Posterior cingulate gyrus (tissue), 11 donors: Measurements from ENCODE around the gene NKRF.
"Not testable (repeated sequence)": the region's sequence is repeated elsewhere in the genome, so short reads cannot be mapped to it uniquely, and the experiment has no call there.

ENCODE experiments used
- DNase-seq, 10 donors: peaks; one replicate each; pipeline versions ENCODE4 v3.0.0 to v3.0.0-alpha.2; 2020 to 2021; ENCODE audit warnings: mixed read lengths in 3 of 10
- intact Hi-C: fragments of 100-400 bp; cut with DNase I; formaldehyde crosslinking; loops from one replicate; pipeline ENCODE4 v1.15.1; 2023

NKRF gene

GRCh38 chrX:119606280-119607017, at the start of gene NKRF:
Gene NKRF, minus strand, starts transcription at chrX:119606424.
- peak; percentile 74 to 97 (median 85) for DNase-seq
- intact Hi-C loops: loop anchor here (1.0 to 5.0 kb wide), 2 partner anchors 34 to 186 kb away; partner anchors contain the start of gene RPL39

GRCh38 chrX:119655125-119655524, 48.9 kb upstream of the NKRF start:
- peak in 6 of 10 donors; percentile 13 to 88 (median 56) for DNase-seq
- intact Hi-C loops: no loop called here

GRCh38 chrX:119654112-119654531, 47.9 kb upstream of the NKRF start:
- peak in 4 of 10 donors; percentile 14 to 76 (median 29) for DNase-seq
- intact Hi-C loops: no loop called here

GRCh38 chrX:119648421-119648775, 42.2 kb upstream of the NKRF start:
- DNase-seq: no peak
- intact Hi-C loops: no loop called here

GRCh38 chrX:119647552-119648420, 41.6 kb upstream of the NKRF start:
- intact Hi-C loops: no loop called here
- no peak for DNase-seq

GRCh38 chrX:119647089-119647488, 40.9 kb upstream of the NKRF start:
- DNase-seq: no peak
- intact Hi-C loops: no loop called here

GRCh38 chrX:119646515-119646914, 40.3 kb upstream of the NKRF start:
- intact Hi-C loops: no loop called here
- DNase-seq: no peak

GRCh38 chrX:119643696-119644095, 37.5 kb upstream of the NKRF start:
- intact Hi-C loops: no loop called here
- no peak for DNase-seq

- intact Hi-C loops: no loop called here
- no peak for DNase-seq
Observed at GRCh38 chrX:119640731-119641170, 34.5 kb upstream of the NKRF start.

- intact Hi-C loops: no loop called here
- no peak for DNase-seq
Observed at GRCh38 chrX:119638725-119639471, 32.7 kb upstream of the NKRF start.

- intact Hi-C loops, DNase-seq: not testable (repeated sequence)
Observed at GRCh38 chrX:119637421-119637820, 31.2 kb upstream of the NKRF start.

GRCh38 chrX:119636419-119636818, 30.2 kb upstream of the NKRF start:
- DNase-seq: no peak
- intact Hi-C loops: no loop called here

GRCh38 chrX:119635799-119636198, 29.6 kb upstream of the NKRF start:
- DNase-seq: no peak
- intact Hi-C loops: no loop called here

- no peak for DNase-seq
- intact Hi-C loops: no loop called here
Observed at GRCh38 chrX:119635179-119635578, 29.0 kb upstream of the NKRF start.

- intact Hi-C loops: no loop called here
- DNase-seq: no peak
Observed at GRCh38 chrX:119625843-119626242, 19.6 kb upstream of the NKRF start.

GRCh38 chrX:119624951-119625668, 18.9 kb upstream of the NKRF start:
- no peak for DNase-seq
- intact Hi-C loops: no loop called here

GRCh38 chrX:119624417-119624816, 18.2 kb upstream of the NKRF start:
- intact Hi-C loops: no loop called here
- no peak for DNase-seq

GRCh38 chrX:119622356-119623232, 16.4 kb upstream of the NKRF start:
- DNase-seq: no peak
- intact Hi-C loops: no loop called here

GRCh38 chrX:119618439-119618838, 12.2 kb upstream of the NKRF start:
- intact Hi-C loops: no loop called here
- no peak for DNase-seq
